Osteoblast (primary cell): ENCODE measurements around the gene ASGR2. TPM values are rescaled to one million over a fixed set of nuclear protein-coding genes. Genes with fewer than 3 reads are reported as not detected.

Experiments used
- DNase-seq: peaks from one replicate; pipeline ENCODE4 v3.0.0; 2011; ENCODE audit warnings: low spot score, mixed read lengths; ENCODE audit not compliant: insufficient read length; ENCODE audit errors: missing footprints
- H2AFZ ChIP-seq: 2 replicates; pipeline ENCODE4 v1.6.0; 2011; ENCODE audit warnings: mild to moderate bottlenecking, low read length
- H3K27ac ChIP-seq: 2 replicates; pipeline ENCODE4 v1.5.1; 2011; ENCODE audit warnings: mild to moderate bottlenecking, low read depth, low read length, moderate library complexity
- H3K27me3 ChIP-seq: 2 replicates; pipeline ENCODE4 v1.6.0; 2012; ENCODE audit warnings: mild to moderate bottlenecking, control low read depth, inconsistent platforms, low read length, moderate library complexity; ENCODE audit not compliant: insufficient read depth
- H3K36me3 ChIP-seq: 2 replicates; pipeline ENCODE4 v1.5.1; 2011; ENCODE audit warnings: mild to moderate bottlenecking, low read length, control low read depth, moderate library complexity; ENCODE audit not compliant: insufficient read depth
- H3K4me1 ChIP-seq: 2 replicates; pipeline ENCODE4 v1.5.1; 2011; ENCODE audit warnings: mild to moderate bottlenecking, low read length, control low read depth, moderate library complexity; ENCODE audit not compliant: insufficient read depth
- H3K4me2 ChIP-seq: 2 replicates; pipeline ENCODE4 v1.6.0; 2011; ENCODE audit warnings: mild to moderate bottlenecking, low read length; ENCODE audit not compliant: insufficient read depth
- H3K4me3 ChIP-seq: fragments of 200-600 bp; sonication (generic); 3 replicates; pipeline ENCODE4 v1.5.1; 2012; ENCODE audit warnings: mild to moderate bottlenecking, low read length, inconsistent platforms; ENCODE audit not compliant: insufficient read depth
- H3K79me2 ChIP-seq: 2 replicates; pipeline ENCODE4 v1.6.0; 2012; ENCODE audit warnings: mild to moderate bottlenecking, low read length, control low read depth, inconsistent platforms; ENCODE audit not compliant: insufficient read depth
- H3K9me3 ChIP-seq: 2 replicates; pipeline ENCODE4 v1.5.1; 2011; ENCODE audit warnings: low read depth, low read length, control low read depth
- H4K20me1 ChIP-seq: 2 replicates; pipeline ENCODE4 v1.6.0; 2012; ENCODE audit warnings: mild to moderate bottlenecking, low read length, control low read depth; ENCODE audit not compliant: insufficient read depth
- CTCF ChIP-seq: IDR thresholded peaks from 2 replicates; pipeline ENCODE4 v1.5.1; 2011; ENCODE audit warnings: mild to moderate bottlenecking, low read depth, low read length, moderate library complexity; ENCODE audit errors: extremely low read depth
- total RNA-seq: library from RNA; depleted of rRNA; stranded (reverse); fragments of >200 nt; gene quantifications from 2 replicates; pipeline ENCODE4 v1.2.3, GENCODE V29; 2012

ASGR2 gene
- total RNA-seq, 1 donor = under 0.01 TPM

- H3K4me1 ChIP-seq = peaks cover 3% of the 10 kb centered on the region
- no peak for TF ChIP-seq CTCF
- H3K27ac ChIP-seq = no peak overlapping the region
- H2AFZ ChIP-seq = no peak overlapping the region
- no peaks in the 10 kb centered on the region for H3K79me2 ChIP-seq
- H4K20me1 ChIP-seq = no peaks in the 10 kb centered on the region
- H3K4me2 ChIP-seq = no peak overlapping the region
- no peaks in the 10 kb centered on the region for H3K36me3 ChIP-seq
- H3K27me3 ChIP-seq = peaks cover 13% of the 10 kb centered on the region
- H3K4me3 ChIP-seq = no peak overlapping the region
- no peaks in the 10 kb centered on the region for H3K9me3 ChIP-seq
- no peak for DNase-seq
Measured at GRCh38 chr17:7080456-7081041, 34.1 kb downstream of the ASGR2 start.

DNA sequence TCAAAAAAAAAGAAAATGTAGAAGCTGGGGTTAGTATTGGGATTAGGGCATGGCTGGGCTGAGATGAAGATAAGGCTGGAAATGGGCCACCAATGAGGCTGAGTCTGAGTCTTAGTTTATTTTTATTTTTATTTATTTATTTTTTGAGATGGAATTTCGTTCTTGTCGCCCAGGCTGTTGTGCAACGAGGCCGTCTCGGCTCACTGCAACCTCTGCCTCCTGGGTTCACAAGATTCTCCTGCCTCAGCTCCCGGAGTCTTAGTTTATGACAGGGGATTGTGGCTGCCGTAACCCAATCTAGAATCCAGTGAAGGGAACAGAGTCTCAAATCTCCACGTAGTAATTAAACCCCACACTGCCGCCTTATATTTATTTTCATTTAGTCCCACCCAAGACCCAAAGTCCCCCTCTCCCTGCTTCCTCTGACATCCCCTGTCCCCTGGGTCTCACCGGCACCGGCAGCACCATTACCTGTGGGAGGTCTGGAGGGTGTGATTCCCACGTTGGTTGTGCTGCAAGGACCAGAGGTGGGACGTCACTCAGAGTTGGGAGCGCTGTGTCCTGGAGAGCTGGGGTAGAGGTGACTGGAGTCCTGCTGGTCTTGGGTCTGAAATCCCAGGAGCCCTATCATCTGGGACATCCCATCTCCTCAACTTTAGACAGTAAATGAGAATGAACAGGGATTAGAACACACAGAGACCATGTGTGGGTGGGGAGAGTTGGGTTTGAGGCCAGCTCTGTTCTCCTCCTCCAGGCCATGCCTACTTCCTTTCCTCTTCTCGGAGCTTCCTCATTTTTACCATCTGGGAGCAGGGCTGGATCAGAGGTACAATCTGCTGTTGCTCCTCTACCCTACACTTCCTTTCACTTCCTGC, 34.8 kb downstream of the ASGR2 start, which contains the start of gene CLEC10A:
CLEC10A (minus strand) TSS at position 671 of the 875 bp plus-strand sequence. CDS start 1,439 bp downstream, outside the sequence.
- DNase-seq = no peak
- Histone ChIP-seq H3K36me3 (no peaks in the 10 kb centered on the region), H3K4me2 (no peak within 1 kb of the TSS), H3K4me3 (no peak within 1 kb of the TSS), H3K4me1 (peaks cover 3% of the 10 kb centered on the region), H3K79me2 (no peaks in the 10 kb centered on the region), H4K20me1 (no peaks in the 10 kb centered on the region), H2AFZ (no peak within 1 kb of the TSS), H3K9me3 (no peaks in the 10 kb centered on the region), H3K27ac (no peak within 1 kb of the TSS), H3K27me3 (peaks cover 13% of the 10 kb centered on the region)
- no peak for TF ChIP-seq CTCF

GRCh38 chr17:7078711-7079110, 35.9 kb downstream of the ASGR2 start:
- Histone ChIP-seq H3K27me3 (peaks cover 13% of the 10 kb centered on the region), H3K27ac (no peak overlapping the region), H3K4me1 (peaks cover 1% of the 10 kb centered on the region), H2AFZ (no peak overlapping the region), H3K79me2 (no peaks in the 10 kb centered on the region), H3K36me3 (no peaks in the 10 kb centered on the region), H3K9me3 (no peaks in the 10 kb centered on the region), H3K4me3 (no peak overlapping the region), H3K4me2 (no peak overlapping the region), H4K20me1 (no peaks in the 10 kb centered on the region)
- DNase-seq = no peak
- no peak for TF ChIP-seq CTCF

- H3K79me2 ChIP-seq = no peaks in the 10 kb centered on the region
- no peak overlapping the region for H3K27ac ChIP-seq
- H3K4me3 ChIP-seq = no peak overlapping the region
- H2AFZ ChIP-seq = no peak overlapping the region
- no peaks in the 10 kb centered on the region for H3K36me3 ChIP-seq
- no peaks in the 10 kb centered on the region for H4K20me1 ChIP-seq
- no peak for DNase-seq
- no peaks in the 10 kb centered on the region for H3K9me3 ChIP-seq
- H3K27me3 ChIP-seq = peaks cover 13% of the 10 kb centered on the region
- TF ChIP-seq CTCF = no peak
- no peak overlapping the region for H3K4me2 ChIP-seq
- H3K4me1 ChIP-seq = no peaks in the 10 kb centered on the region
Measured at GRCh38 chr17:7077911-7078546, 36.6 kb downstream of the ASGR2 start.
